GM18861 (cell line): ENCODE measurements around the gene OBSCN.

ENCODE experiments used
- ATAC-seq: cut with Tn5 transposase; IDR thresholded peaks from one replicate; pipeline ENCODE4 v1.9.1; 2021; ENCODE audit not compliant: unreplicated experiment

OBSCN gene, protein sequence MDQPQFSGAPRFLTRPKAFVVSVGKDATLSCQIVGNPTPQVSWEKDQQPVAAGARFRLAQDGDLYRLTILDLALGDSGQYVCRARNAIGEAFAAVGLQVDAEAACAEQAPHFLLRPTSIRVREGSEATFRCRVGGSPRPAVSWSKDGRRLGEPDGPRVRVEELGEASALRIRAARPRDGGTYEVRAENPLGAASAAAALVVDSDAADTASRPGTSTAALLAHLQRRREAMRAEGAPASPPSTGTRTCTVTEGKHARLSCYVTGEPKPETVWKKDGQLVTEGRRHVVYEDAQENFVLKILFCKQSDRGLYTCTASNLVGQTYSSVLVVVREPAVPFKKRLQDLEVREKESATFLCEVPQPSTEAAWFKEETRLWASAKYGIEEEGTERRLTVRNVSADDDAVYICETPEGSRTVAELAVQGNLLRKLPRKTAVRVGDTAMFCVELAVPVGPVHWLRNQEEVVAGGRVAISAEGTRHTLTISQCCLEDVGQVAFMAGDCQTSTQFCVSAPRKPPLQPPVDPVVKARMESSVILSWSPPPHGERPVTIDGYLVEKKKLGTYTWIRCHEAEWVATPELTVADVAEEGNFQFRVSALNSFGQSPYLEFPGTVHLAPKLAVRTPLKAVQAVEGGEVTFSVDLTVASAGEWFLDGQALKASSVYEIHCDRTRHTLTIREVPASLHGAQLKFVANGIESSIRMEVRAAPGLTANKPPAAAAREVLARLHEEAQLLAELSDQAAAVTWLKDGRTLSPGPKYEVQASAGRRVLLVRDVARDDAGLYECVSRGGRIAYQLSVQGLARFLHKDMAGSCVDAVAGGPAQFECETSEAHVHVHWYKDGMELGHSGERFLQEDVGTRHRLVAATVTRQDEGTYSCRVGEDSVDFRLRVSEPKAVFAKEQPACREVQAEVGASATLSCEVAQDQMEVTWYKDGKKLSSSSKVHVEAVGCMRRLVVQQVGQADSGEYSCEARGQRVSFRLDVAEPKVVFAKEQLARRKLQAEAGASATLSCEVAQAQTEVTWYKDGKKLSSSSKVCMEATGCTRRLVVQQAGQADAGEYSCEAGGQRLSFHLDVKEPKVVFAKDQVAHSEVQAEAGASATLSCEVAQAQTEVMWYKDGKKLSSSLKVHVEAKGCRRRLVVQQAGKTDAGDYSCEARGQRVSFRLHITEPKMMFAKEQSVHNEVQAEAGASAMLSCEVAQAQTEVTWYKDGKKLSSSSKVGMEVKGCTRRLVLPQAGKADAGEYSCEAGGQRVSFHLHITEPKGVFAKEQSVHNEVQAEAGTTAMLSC (N-terminal part only)

DNA sequence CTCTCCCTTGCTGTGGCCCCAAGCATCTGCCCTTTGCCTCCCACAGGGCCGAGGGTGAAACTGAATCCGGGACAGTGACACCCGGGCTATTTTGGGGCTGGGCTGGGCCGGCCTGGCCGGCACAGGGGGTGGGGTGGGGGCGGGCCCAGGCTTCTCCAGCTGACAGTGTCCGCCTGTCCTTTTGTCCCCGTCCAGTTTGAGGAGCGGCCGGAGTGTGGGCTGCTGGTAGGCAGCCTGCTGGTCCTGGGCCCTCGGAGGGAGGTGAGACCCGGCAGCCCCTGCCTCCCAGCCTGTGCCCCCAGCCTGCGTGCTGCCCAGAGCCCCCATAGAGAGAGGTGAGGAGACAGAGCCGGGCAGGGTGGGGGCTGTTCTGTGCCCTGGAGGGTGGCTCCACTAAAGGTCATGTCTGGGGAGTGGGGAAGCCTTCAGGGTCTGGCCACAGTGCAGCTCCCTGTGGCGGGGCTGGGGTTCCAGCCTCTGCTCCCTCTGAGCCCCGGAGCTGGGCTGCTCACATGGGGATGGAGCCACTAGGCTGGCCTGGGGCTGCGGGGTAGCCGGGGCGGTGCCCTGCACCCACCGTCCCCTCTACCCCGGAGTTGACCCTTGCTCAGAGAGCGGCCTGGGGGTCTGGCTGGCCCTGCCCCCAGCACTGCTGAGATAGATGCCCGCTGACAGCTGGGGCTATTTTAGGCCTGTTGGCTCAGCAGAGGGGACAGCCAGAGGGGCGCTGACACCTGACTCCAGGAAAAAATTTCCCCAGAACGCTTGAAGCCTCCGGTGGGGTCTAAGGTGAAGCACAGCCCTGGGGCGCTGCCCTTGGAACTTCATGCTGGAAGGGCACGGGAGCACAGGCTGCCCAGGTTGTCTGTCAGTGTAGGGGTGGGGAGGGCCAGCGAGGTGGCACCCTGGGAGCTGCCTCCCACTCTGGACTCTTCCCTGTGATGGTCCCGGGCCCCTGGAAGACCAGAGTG lies at the start of gene OBSCN:
OBSCN (plus strand) TSS at position 194 of the 971 bp plus-strand sequence. CDS start 3,740 bp downstream, outside the sequence.
- ATAC-seq: no peak

DNA sequence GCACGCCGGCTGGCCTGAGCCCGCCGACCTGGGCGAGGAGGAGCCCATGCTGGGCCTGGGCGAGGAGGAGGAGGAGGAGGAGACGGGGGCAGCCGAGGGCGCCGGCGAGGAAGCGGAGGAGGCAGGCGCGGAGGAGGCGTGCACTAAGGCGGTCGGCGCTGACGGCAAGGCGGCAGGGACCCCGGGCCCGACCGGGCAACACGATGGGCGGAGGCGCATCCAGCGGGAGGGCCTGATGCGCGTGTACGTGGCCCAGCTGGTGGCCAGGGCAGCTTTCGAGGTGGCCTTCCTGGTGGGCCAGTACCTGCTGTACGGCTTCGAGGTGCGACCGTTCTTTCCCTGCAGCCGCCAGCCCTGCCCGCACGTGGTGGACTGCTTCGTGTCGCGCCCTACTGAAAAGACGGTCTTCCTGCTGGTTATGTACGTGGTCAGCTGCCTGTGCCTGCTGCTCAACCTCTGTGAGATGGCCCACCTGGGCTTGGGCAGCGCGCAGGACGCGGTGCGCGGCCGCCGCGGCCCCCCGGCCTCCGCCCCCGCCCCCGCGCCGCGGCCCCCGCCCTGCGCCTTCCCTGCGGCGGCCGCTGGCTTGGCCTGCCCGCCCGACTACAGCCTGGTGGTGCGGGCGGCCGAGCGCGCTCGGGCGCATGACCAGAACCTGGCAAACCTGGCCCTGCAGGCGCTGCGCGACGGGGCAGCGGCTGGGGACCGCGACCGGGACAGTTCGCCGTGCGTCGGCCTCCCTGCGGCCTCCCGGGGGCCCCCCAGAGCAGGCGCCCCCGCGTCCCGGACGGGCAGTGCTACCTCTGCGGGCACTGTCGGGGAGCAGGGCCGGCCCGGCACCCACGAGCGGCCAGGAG lies 49.5 kb upstream of the OBSCN start:
- ATAC-seq: no peak

DNA sequence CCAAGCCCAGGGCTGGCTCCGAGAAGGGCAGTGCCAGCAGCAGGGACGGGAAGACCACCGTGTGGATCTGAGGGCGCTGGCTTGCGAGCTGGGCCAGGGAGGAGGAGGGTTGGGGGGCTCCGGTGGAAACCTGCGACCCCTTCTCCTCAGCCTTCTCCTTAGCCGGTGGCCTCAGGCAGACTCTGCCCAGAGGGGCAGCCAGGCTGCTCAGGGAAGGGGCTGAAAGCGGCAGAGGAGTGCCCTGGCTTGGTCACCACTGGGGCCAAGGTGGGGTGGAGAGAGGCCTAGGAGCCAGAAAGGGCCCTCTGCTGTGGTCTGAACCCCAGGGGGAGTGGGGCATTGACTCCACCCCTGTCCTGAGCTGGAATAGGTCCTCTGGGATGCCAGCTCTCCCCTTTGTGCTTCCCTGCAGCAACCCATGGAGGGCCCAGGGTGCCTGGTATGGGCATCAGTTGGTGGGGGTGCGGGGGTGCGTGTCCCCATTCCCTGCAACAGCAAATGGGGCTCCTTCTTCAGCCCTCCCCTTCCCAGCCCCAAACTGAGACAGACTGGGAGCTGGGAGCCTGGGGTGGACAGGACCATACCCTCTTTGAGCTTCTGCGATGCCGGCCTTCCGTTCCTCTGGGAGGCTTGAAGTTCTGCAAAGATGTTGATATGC lies 48.7 kb upstream of the OBSCN start:
- ATAC-seq: no peak

DNA sequence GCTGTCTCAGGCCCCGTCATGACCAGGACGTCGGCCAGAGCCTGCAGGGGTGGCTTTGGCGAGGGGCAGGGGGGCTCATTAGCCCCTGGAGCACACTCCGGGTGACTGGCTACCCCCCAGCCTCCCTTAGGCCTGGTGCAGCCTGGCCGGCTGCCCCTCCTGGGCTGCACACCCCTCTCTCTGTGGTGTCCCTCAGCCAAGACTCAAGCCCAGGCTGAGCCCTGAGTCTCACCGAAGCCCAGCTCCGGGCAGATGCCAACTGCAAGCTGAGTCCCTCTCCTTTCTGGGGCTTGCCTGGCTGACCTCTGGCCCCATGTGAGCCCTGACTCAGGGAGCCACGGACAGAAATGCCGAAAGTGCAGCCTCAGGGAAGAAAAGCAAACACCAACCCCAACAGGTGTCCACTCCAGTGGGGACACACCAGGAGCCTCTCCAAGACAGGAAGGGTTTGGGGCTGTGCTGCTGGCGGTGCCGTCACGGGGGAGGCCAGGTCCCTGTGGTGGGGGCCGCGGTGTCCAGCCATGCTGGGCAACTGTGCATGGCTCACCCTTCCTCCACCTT lies 47.6 kb upstream of the OBSCN start:
- no peak for ATAC-seq

DNA sequence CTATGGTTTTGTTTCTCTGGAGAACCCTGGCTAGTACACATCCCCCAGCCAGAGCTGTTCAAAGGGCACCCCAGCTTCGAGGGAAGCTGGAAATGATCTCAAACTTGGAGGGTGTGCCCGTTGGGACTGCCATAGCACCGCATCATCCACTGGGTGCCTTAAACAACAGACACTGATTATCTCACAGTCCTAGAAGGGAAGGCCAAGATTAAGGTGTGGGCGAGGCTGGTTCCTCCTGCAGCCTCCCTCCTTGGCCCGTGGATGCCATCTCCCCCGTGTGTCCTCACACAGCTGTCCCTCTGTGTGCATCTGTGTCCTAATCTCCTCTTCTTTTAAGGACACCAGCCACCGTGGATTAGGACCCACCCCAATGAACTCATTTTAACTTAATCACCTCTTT lies 46.5 kb upstream of the OBSCN start:
- no peak for ATAC-seq

DNA sequence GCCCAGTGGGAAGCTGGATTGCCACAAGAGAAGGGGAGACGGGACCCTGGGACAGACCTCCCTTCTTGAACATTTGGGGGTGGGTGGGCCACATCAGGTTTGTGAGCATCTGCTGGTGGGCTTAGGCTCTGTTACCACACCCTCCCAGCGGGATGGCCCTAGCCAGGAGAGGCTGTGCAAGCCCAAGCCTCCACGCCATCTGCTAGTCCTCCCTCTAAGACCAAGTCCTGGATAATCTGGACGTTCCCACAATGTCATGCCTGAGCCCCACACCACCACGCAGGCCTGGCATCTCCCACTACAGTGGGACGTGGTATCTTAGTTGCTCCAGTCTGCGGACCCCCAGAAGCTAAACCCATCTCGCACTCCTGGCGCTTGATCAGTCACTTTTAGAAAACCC lies 46.0 kb upstream of the OBSCN start:
- ATAC-seq: no peak

DNA sequence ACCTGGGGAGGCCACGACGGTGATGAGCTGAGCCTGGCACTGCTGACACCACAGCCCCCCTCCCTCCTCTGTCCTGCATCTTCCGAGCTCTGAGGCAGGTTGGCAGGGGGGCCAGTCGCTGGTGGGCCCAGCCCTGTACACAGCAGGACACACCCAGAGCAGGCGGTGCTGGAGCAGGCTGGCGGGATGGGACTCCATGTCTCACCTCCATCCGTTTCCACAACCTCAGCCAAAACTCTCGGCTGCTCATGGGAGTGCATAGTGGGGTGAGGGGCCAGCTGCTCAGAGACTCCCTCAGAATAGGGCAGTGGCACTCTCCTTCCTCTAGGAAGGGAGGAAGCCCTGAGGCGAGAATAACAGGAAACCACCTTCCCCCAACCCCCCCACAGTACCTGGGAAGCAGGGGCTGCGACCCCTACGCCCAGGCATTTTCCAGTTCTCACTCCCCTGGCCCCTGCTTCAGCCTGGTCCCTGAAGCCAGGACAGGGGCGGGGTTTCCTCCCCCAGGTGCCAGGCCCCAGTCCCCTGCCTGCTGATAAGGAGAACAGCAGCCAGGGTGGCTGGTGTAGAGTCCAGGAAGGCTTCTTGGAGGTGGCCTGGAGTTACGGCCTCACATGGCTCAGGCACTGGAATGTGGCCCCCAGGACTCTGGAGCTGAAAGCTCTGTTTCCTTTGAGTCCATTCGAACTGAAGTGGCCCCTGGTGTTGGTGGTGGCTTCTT lies 45.4 kb upstream of the OBSCN start:
- no peak for ATAC-seq

DNA sequence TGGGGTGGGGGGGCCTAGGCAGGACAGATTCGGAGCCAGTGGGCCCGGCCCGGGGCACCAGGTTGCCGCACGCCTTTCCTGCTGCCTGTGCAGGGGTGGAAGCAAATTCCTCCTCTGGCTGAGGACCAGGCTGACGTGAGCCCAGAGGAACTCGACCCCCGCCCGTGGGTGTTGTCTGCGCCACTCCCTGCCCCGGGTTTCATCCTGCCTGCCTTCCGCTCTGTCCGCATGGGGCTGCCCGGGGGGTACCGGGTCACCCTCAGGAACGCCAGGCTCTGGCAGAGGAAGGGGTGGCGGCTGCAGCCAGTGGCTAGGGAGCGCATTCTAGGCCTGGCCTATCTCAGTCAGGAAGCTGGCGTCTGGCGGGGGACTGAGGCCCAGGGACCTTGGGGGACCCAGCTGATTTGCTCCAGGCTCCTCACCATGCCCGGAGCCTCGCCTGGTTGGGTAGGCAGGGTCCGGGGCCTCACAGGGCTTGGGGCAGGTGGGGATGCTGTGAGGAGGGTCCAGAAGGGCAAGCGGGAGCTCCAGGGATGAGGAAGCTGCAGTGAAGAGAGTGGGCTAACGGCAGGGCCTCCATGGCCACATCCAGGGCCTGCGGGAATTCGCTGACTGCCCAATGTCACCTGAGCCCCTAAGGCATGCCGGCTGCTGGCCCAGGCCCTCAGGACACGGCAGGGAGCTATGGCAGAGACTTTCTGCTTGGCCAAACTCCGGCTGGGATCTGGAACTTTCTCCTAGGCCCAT lies 44.7 kb upstream of the OBSCN start:
- no peak for ATAC-seq

DNA sequence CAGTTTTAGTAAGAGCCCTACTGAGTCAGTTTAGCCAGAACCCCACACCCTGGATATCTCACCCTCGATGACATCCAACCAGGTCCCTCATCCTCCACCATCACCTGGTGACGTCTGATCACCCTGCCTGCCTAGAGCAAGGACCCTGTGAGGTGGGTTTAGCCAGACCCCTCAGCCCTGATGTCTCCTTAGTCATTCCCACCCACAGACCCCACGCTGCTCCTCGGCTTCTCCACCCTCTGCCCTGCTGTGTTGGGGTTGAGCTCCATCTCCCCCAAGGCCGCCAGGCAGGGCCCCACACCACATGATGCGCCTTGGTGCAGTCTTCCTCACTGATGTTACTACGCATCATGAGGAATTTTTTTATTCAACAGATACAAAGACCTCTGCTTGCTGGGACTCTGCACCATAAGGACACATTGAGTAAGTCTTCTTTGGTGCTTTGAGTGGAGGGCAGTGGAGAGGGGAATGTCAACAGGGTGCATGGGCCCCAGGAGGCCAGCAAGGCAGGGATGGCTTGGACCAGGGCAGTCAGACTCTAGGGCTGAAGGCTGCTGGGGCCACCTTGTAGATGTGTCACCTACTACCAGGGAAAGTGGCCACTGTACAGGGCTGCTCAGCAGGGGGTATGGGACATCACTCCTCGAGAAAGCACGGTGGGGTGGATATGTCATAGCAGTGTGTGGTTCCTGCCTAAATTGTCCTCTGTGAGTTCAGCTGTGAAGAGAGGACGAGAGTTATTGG lies 43.9 kb upstream of the OBSCN start:
- ATAC-seq: no peak

DNA sequence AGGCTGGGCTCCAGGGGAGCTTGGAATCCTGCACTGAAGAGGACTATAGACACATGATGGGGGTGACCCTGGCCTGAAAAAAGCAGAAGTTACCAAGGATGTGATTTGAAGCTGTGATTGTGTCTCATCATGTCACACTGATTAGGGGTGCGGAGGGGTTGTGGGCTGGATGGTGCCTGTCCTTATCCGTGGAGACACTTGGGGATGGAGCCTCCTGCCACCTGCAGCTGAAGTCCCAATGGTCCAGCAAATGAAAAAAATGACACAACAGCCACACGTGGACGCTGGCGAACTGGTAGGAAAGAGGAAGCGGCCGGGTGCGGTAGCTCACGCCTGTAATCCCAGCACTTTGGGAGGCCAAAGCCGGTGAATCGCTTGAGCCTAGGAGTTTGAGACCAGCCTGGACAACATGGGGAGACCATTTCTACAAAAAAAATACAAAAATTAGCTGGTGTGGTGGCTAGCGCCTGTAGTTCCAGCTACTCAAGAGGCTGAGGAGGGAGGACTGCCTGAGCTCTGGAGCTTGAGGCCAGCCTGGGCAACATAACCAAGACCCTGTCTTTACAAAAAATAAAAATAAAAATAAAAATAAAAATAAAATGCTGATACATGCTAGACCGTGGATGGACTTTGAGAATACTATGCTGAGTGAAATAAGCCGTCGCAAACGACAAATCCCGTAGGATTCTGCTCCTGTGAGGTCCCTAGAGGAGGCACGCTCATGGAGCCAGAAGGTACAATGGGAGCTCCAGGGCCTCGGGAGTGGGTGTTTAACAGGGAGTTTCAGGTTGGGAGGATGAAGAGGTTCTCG lies 43.1 kb upstream of the OBSCN start:
- ATAC-seq: peak; percentile 0

DNA sequence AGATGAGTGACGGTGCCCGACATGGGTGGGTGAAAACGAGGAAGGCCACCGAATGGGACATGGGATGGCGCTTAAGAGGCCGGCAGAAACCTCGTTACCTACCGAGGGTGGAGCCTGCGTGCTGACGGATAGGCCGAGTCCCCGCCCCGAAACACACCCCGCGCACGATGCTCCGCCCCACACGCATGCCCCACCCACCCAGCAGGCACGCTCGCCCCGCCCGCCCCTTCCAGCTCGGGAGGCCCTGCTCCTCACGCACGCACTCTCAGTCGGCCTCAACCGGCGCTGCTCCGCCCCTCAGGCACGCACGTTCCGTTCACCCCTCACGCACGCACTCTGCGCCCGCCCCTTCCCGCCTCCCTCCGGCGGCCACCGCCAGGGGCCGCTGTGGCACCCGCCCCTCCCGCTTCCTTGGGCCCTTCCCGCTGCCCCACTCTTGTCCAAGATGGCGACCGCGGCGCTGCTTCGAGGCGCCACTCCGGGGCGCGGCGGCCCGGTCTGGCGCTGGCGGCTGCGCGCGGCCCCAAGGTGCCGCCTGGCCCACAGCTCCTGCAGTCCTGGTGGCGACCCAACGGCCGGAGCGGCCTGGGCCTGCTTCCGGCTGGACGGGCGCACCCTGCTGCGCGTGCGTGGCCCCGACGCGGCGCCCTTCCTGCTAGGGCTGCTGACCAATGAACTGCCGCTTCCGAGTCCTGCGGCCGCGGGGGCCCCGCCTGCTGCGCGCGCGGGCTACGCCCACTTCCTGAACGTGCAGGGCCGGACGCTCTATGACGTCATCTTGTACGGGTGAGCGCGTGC lies 42.3 kb upstream of the OBSCN start, which contains the start of gene IBA57:
IBA57 (plus strand) TSS at position 433 of the 798 bp plus-strand sequence; CDS start at position 446, 13 bp downstream.
- ATAC-seq: peak; percentile 85

DNA sequence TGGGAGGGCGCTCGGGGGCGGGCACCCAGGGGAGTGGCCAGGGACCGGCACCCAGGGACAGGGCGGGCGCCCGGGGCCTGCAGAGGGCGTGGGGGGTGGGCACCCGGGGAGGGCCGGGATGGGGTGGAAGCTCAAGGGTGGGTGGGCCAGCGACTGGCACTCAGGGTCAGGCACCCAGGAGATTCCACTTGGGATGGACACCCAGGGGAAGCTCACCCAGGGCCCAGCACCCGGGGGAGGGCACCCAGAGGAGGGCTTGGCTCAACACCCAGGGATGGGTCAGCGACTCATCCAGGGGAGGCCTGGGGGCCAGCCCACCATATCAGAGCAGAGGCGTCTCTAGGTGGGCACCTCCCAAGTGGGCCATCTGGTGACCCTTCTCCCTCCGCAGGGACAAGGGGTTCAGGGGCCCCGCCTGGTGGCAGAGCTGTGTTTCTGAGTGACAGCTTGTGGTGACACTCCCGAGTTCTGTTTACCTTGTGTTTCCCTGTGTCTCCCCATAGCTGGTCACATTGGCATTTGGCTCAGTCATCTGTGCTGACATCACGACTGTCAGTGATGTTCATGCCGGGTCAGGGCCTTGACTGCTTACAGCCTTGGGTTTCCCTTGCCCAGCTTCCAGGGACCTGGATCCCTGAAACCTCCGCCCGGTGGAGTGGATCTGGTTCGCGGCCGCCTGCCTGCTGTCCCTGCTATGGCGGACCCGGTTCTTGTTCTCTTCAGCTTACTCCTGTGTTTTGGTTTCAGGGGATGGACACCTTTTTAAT lies 41.5 kb upstream of the OBSCN start:
- peak; percentile 11 for ATAC-seq

DNA sequence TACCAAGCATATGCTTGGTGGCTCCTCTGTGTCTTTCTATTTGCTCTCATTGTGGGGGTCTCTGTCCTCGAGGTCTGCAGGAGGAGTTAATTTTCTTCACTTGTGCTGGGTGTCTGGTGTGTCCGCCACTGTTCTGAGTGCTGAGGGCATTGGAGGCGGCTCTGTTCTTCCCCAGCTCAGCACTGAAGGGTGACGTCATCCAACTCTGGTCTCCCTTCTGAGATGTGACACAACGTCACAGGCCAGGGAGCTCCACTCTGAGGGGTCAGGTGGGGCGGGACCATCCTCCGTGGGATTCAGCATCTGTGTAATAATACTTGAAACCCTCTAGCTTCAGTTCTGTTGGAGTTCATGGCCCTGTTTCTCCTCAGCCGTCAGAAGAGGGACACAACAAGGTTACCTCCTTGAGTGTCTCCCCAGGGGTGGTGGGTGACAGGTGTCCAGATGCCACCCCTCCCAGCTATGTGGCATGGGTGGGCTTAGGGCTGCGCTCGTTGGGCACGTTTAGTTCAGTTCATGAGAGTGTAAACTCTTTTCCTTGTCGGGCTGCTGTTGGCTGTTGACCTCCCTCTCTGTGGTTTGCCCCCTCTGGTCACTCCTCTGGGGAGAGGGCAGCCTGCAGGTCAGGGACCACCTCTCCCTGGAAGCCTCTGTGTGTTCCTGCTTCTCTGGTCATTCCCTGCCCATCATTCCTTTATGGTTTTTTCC lies 39.1 kb upstream of the OBSCN start:
- no peak for ATAC-seq
